ENCODE results near the gene CFAP52.

DNA sequence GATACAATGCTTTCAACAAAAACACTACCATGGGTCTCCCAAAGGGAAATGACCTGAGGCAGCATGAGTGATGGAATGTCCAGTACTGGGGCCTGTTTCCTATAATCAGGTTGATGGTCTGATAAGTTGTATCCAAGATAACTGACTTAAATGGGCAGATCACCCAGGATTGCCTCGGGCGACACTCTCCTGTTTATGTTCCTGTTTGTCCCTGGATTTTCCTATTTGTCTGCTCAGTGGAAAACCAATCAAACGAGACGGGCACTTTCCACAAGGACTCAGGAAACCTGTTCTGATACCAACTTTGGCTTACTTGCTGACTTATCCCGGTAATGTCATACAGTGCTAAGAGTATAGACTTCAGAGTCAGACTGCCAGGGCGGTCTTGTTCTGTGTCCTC is 96.2 kb downstream of the CFAP52 start:
- TF ChIP-seq, protein P1, sequence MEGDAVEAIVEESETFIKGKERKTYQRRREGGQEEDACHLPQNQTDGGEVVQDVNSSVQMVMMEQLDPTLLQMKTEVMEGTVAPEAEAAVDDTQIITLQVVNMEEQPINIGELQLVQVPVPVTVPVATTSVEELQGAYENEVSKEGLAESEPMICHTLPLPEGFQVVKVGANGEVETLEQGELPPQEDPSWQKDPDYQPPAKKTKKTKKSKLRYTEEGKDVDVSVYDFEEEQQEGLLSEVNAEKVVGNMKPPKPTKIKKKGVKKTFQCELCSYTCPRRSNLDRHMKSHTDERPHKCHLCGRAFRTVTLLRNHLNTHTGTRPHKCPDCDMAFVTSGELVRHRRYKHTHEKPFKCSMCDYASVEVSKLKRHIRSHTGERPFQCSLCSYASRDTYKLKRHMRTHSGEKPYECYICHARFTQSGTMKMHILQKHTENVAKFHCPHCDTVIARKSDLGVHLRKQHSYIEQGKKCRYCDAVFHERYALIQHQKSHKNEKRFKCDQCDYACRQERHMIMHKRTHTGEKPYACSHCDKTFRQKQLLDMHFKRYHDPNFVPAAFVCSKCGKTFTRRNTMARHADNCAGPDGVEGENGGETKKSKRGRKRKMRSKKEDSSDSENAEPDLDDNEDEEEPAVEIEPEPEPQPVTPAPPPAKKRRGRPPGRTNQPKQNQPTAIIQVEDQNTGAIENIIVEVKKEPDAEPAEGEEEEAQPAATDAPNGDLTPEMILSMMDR (conservative IDR thresholded peaks at IDR 0.05; ENCODE audit: low read depth, low read length), result no peak
- no peak for TF ChIP-seq EZH2 (IDR thresholded peaks at IDR 0.05; ENCODE audit: low read length, unreplicated experiment)
- TF ChIP-seq EZH2phosphoT487 (IDR thresholded peaks at IDR 0.05; ENCODE audit: borderline replicate concordance, low read length), result no peak
